ENCODE measurements around the gene DENND2A. TPM values are rescaled to one million over a fixed set of nuclear protein-coding genes. Genes with fewer than 3 reads are reported as not detected.
"Not testable (repeated sequence)": the region's sequence is repeated elsewhere in the genome, so short reads cannot be mapped to it uniquely, and the experiment has no call there.

Gene DENND2A
- total and polyA plus RNA-seq, 7 donors = 2.7 to 8.7 (median 3.8) TPM

GRCh38 chr7:140557069-140557468 lies 83.5 kb downstream of the DENND2A start:
- Histone ChIP-seq H3K4me1 (no peaks in the 10 kb centered on the region), H3K27me3 (ENCODE audit: insufficient read depth in 3 of 3, low read length in 2 of 3) (no peaks in the 10 kb centered on the region), H3K36me3 (ENCODE audit: insufficient read depth in 1 of 2, low read depth in 1 of 2) (peaks cover 0 to 10% of the 10 kb centered on the region in 2 donors), H3K4me3 (no peak overlapping the region), H3K27ac (no peak overlapping the region), H3K9me3 (no peaks in the 10 kb centered on the region)
- whole genome bisulfite sequencing, 3 donors = 95 to 96% (median 95%) methylated on average over 6 of the region's 6 CpGs
- intact Hi-C loops (cut with DNase I) = no loop called here
- DNase-seq (no peak), ATAC-seq (no peak)
- no peak for TF ChIP-seq CTCF (IDR thresholded peaks at IDR 0.05)

GRCh38 chr7:140553236-140553635 lies 87.4 kb downstream of the DENND2A start:
- intact Hi-C loops (cut with DNase I); H3K9me3 ChIP-seq; H3K27me3 ChIP-seq (ENCODE audit: insufficient read depth in 3 of 3, low read length in 2 of 3); H3K4me3 ChIP-seq; DNase-seq; H3K27ac ChIP-seq; H3K36me3 ChIP-seq (ENCODE audit: insufficient read depth in 1 of 2, low read depth in 1 of 2); ATAC-seq; H3K4me1 ChIP-seq: not testable (repeated sequence)
- 84 to 89% (median 88%) methylated on average over 10 of the region's 10 CpGs for WGBS, 3 donors

- ATAC-seq = no peak
These were observed 88.4 kb downstream of the DENND2A start for GRCh38 chr7:140552240-140552679.

GRCh38 chr7:140551355-140552239 lies 89.0 kb downstream of the DENND2A start:
- no peak overlapping the region for H3K27ac ChIP-seq
- DNase-seq = peak in 1 of 2 donors; percentile 48
- no peaks in the 10 kb centered on the region for H3K27me3 ChIP-seq (ENCODE audit: insufficient read depth in 3 of 3, low read length in 2 of 3)
- WGBS, 3 donors = 68 to 79% (median 74%) methylated on average over 10 of the region's 10 CpGs
- no peaks in the 10 kb centered on the region for H3K36me3 ChIP-seq (ENCODE audit: insufficient read depth in 1 of 2, low read depth in 1 of 2)
- H3K9me3 ChIP-seq = no peaks in the 10 kb centered on the region
- ATAC-seq = no peak
- H3K4me1 ChIP-seq = no peaks in the 10 kb centered on the region
- H3K4me3 ChIP-seq = no peak overlapping the region
- TF ChIP-seq CTCF (IDR thresholded peaks at IDR 0.05) = no peak
- intact Hi-C loops (cut with DNase I) = no loop called here

More at GRCh38 chr7:140552240-140552679, 88.4 kb downstream of the DENND2A start:
- Histone ChIP-seq H3K27me3 (ENCODE audit: insufficient read depth in 3 of 3, low read length in 2 of 3) (no peaks in the 10 kb centered on the region), H3K36me3 (ENCODE audit: insufficient read depth in 1 of 2, low read depth in 1 of 2) (no peaks in the 10 kb centered on the region), H3K4me3 (no peak overlapping the region), H3K4me1 (no peaks in the 10 kb centered on the region), H3K9me3 (no peaks in the 10 kb centered on the region), H3K27ac (no peak overlapping the region)
- peak in 1 of 2 donors; percentile 23 for DNase-seq
- TF ChIP-seq CTCF (IDR thresholded peaks at IDR 0.05) = no peak
- 93 to 97% (median 95%) methylated on average over 4 of the region's 4 CpGs for WGBS, 3 donors
- intact Hi-C loops (cut with DNase I) = no loop called here

GRCh38 chr7:140546947-140547346 lies 93.7 kb downstream of the DENND2A start:
- 96 to 100% (median 96%) methylated on average over 1 of the region's 1 CpG for WGBS, 3 donors
- intact Hi-C loops (cut with DNase I) = no loop called here
- no peaks in the 10 kb centered on the region for H3K27me3 ChIP-seq (ENCODE audit: insufficient read depth in 3 of 3, low read length in 2 of 3)
- no peak for TF ChIP-seq CTCF (IDR thresholded peaks at IDR 0.05)
- H3K4me1 ChIP-seq = peaks cover under 1% of the 10 kb centered on the region
- H3K27ac ChIP-seq = no peak overlapping the region
- no peak overlapping the region for H3K4me3 ChIP-seq
- DNase-seq = no peak
- no peak for ATAC-seq
- H3K36me3 ChIP-seq (ENCODE audit: insufficient read depth in 1 of 2, low read depth in 1 of 2) = peaks cover 0 to 8% of the 10 kb centered on the region in 2 donors
- H3K9me3 ChIP-seq = no peaks in the 10 kb centered on the region
